HG03442 (cell line): Measurements from ENCODE around the gene ACVR2B.
A peak's percentile ranks its signal among the peaks of the same experiment; 100 is the strongest.
"Not testable (repeated sequence)": the region's sequence is repeated elsewhere in the genome, so short reads cannot be mapped to it uniquely, and the experiment has no call there.

Source experiments
- ATAC-seq: cut with Tn5 transposase; IDR thresholded peaks from one replicate; pipeline ENCODE4 v1.9.1; 2021; ENCODE audit warnings: mild to moderate bottlenecking, moderate library complexity; ENCODE audit not compliant: unreplicated experiment

ACVR2B gene

DNA sequence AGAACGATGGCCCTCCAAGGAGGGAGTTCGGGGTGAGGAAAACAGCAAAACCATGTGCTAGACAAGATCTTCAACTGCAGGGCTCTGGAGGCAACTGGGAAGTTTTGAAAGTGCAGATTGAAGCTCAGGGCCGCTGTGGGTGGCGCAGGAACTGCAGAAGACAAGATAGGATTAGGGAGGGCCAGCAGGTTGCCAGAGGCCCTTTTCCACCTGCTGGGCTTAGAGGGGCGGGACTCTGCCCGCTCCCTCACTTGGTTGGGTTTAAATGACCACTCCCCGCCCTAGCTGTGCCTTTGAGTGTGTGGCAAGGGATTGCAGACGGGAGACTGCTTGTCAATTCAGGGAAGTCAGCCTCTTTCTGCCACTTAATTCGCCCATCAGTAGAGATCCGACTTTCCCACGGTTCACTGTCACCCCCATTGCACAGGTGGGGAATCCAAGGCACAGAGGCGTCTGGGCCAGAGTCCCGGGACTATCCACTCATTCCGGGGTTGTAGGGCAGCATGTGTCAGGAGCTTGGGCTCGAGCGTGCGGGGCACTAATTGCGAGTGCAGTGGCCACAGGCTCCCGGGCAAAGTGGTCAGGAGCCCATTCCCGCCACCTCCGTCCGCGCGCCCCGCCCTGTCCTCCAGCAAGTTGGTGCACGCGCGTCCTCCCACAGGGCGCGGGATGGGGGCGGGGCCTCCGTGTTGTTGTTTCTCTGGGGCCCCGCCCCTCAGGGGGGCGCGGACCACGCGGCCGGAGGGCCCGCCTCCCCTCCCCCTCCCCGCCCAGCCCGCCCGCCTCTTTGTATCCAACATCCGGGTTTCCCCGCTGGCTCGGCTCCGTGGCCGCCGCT lies at the start of gene ACVR2B:
Gene ACVR2B (plus strand): TSS at position 816 of the 838 bp plus-strand sequence. CDS start 433 bp downstream, outside the sequence.
- peak; percentile 64 for ATAC-seq

DNA sequence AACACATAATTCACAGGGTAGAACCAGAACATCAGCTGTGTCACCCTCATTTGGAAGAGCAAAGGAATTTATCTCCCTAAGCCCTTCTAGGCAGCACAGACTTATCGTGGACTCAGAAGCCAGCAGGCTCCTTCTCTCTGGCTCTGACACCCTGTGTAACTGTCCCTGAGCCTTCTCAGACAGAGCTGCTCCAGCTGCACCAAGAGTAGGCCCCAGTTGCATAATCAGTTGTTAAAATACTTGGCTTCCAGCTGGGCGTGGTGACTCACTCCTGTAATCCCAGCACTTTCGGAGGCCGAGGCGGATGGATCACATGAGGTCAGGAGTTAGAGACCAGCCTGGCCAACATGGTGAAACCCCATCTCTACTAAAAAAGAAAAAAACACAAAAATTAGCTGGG lies 49.4 kb upstream of the ACVR2B start:
- no peak for ATAC-seq

DNA sequence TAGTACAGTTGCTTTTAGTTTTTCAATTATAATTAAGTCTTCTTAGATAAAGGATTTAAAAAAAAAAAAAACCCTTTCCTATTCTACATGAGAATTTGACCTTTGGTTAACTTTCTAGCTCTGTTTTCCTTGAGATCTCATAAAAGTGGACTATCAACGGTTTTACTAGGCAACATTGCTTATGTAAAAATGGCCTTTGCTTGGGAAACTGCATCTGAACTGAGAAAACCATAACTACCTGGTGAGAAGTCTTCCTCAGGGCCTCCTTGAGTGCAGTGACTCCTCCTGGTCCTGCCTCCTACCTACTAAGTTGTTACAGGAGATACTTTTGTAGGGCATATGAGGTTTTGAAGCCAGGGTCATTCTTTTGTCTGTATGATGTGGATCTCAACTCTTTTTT lies 42.1 kb upstream of the ACVR2B start:
- ATAC-seq = no peak

DNA sequence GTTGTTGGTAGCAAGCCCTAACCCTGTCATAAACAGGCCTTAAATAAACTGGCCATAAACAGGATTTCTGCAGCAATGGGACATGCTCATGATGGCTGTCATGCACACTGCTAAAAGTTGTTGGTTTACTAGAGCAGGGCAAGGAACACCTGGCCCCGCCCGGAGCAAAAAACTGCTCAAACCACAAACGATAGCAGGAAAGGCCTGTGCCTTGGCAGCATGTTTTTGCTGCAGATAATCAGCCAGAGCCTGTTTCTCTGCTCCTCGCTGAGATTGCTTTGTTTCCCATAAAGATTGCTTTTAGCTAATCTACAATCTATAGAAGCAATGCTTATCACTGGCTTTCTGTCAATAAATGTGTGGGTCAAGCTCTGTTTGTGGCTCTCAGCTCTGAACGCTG lies 32.9 kb upstream of the ACVR2B start:
- ATAC-seq = not testable (repeated sequence)

- no peak for ATAC-seq
Observed at GRCh38 chr3:38421679-38422336, 31.9 kb upstream of the ACVR2B start.

DNA sequence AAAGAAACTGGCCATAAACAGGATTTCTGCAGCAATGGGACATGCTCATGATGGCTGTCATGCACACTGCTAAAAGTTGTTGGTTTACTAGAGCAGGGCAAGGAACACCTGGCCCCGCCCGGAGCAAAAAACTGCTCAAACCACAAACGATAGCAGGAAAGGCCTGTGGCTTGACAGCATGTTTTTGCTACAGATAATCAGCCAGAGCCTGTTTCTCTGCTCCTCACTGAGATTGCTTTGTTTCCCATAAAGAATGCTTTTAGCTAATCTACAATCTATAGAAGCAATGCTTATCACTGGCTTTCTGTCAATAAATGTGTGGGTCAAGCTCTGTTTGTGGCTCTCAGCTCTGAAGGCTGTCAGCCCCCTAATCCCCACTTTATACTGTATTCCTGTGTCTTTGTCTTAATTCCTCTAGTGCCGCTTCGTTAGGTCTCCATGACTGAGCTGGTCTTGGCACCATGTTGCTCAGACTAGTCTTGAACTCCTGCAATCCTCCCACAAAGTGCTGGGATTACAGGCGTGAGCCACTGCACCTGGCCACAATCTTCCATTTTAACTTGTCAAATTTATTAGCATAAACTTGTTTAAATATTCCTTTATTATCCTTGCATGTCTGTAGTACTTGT lies 26.8 kb upstream of the ACVR2B start:
- ATAC-seq = not testable (repeated sequence)

DNA sequence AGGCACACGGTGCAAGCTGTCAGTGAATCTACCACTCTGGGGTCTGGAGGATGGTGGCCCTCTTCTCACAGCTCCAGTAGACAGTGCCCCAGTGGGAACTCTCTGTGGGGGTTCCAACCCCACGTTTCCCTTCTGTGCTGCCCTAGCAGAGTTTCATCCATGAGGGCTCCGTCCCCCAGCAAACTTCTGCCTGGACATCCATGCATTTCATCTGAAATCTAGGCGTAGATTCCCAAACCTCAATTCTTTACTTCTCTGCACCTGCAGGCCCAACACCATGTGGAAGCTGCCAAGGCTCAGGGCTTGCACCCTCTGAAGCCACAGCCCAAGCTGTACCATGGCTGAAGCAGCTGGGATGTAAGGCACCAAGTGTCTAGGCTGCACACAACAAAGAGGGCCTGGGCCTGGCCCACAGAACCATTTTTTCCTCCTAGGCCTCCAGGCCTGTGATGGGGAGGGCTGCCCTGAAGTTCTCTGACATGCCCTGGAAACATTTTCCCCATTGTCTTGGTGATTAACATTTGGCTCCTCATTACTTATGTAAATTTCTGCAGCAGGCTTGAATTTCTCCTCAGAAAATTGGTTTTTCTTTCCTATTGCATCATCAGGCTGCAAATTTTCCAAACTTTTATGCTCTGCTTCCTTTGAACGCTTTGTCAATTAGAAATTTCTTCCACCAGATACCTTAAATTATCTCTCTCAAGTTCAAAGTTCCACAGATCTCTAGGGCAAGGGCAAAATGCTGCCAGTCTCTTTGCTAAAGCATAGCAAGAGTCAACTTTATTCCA lies 20.6 kb upstream of the ACVR2B start:
- ATAC-seq = not testable (repeated sequence)

- not testable (repeated sequence) for ATAC-seq
Observed at GRCh38 chr3:38433661-38434060, 20.0 kb upstream of the ACVR2B start.

GRCh38 chr3:38438436-38439069 lies 15.1 kb upstream of the ACVR2B start:
- ATAC-seq = not testable (repeated sequence)

- not testable (repeated sequence) for ATAC-seq
Observed at GRCh38 chr3:38443205-38443604, 10.5 kb upstream of the ACVR2B start.

DNA sequence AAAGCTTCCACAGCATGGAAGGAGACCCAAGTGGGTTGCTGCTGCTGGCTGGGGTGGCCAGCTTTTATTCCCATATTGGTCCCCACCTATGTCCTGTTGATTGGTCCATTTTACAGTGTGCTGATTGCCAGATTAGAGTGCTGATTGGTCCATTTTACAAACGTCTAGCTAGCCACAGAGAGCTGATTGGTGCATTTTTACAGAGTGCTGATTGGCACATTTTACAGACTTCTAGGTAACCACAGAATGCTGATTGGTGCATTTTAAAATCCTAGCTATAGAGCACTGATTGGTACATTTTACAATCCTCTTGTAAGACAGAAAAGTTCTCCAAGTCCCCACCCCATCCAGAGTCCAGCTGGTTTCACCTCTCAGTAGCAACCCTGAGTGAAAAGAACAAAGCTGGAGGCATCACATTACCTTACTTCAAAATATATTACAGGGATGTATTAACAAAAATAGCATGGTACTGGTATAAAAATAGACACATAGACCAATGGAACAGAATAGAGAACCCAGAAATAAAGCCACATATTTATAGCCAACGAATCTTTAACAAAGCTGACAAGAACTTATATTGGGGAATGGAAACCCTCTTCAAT lies 7.5 kb upstream of the ACVR2B start:
- no peak for ATAC-seq

- ATAC-seq = no peak
Observed at GRCh38 chr3:38446812-38447211, 6.9 kb upstream of the ACVR2B start.

GRCh38 chr3:38450853-38451252 lies 2.8 kb upstream of the ACVR2B start:
- no peak for ATAC-seq

GRCh38 chr3:38453913-38454177 lies 155 bp downstream of the ACVR2B start:
- ATAC-seq = no peak

GRCh38 chr3:38454178-38454883 lies 641 bp downstream of the ACVR2B start:
- ATAC-seq = peak; percentile 30

- peak; percentile 25 for ATAC-seq
Observed at GRCh38 chr3:38454884-38455638, 1.4 kb downstream of the ACVR2B start.

DNA sequence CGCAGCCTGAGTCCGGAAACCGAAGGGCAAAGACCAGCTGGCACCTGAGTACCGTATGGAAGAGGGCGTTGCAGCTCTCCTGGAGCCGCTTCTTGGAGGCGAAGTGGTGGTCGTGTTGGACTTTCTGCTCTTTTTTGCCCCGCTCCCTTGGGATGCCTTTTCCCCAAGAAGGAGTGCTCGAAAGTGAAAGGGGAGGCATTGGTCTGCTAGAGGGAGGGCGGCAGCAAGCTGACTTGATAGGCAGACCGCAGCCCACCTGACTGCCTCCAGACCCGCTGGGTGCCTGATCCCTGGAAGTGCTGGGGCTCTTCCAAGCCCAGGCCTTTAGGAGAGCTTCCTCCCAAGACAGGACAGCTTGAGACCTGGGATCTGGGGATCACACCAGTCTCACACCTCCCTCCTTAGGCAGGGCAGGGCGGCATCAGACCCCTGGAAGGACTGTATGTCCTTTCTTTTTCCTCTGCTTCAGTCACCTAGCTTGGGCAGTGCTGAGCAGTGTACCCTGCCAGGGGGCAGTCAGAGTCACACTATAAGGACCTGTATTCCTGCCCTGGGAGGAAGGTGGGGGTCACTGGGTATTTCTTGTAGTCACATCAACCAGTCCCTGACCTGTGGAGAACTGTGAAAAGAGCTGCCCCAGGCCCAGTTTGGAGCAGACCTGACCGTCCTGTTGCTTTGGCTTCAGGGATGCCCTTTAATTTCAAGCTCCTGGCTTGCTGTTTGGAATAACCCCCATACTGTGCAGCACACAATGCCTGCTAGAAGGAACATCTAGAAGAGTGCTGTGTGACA lies 2.1 kb downstream of the ACVR2B start:
- ATAC-seq = no peak
